Stimulated activated CD8-positive, alpha-beta memory T cell treated with anti-CD3 and anti-CD28 coated beads, Interleukin-7, amount 100 ng/mL, for 48 hours (primary cell): ENCODE data around the gene AMDHD1.
"Not testable (repeated sequence)": the region's sequence is repeated elsewhere in the genome, so short reads cannot be mapped to it uniquely, and the experiment has no call there.

ENCODE experiments used
- DNase-seq, 2 donors: peaks; one replicate each; pipeline ENCODE4 v3.0.0-alpha.2; 2020; ENCODE audit warnings: low read depth in 1 of 2; ENCODE audit errors: extremely low read depth in 1 of 2

AMDHD1 gene

DNA sequence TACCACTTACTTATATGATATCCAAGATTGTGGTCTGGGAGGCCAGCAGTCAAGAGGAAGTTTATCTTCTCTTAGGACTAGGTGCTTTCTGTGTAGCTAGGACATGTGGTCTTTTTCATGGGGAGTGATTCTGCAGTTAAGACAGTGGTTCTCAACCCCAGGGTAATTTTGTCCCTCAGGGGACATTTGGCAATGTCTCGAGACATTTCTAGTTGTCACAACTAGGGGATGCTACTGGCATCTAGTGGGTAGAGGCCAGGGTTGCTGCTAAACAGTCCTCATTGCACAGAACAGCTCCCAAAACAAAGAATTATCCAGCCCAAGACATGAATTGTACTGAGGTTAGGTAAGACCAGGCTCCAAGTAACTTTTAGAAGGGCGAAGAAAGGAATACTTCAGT lies 20.0 kb downstream of the AMDHD1 start:
- no peak for DNase-seq

DNA sequence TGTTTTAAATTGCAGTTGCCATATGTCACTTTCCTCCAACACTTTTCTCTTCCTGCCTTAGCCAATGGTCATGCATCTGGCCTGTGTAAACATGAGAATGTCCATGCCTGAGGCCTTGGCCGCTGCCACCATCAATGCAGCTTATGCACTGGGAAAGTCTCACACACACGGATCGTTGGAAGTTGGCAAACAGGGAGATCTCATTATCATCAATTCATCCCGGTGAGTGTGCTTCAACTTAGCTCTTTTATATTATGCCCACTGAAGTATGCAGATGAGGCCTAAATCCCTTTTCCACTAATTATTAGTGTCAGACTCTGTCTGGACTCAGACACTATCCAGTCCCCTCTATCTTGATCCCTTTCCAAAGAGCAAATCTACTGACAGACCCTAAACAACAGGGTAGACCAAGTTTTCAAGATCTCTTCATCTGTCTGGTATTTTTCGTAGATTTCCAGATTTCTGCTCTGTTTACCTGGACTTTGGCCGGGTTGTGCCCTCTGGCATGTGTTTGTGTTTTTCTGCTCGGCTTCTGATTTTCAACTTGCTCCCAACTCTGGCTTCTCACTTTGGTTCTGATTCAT lies 23.2 kb downstream of the AMDHD1 start:
- DNase-seq = no peak

DNA sequence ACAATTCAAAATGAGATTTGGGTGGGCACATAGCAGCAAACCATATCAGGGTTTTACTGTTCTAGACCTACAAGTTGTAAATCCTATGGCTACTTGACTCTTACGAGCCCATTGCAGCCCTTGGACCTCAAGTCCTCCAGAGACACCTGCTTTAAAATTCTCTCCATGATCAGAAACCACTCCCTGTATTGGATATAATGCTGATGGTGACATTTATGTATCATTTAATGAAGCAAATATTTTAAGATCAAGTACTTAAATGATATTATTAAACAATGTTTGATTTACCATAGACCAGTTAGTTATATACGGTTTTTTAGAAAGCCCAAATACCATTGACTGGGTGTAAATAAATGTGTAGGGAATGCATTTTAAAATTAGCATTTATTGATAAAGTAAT lies 24.2 kb downstream of the AMDHD1 start:
- DNase-seq = no peak

DNA sequence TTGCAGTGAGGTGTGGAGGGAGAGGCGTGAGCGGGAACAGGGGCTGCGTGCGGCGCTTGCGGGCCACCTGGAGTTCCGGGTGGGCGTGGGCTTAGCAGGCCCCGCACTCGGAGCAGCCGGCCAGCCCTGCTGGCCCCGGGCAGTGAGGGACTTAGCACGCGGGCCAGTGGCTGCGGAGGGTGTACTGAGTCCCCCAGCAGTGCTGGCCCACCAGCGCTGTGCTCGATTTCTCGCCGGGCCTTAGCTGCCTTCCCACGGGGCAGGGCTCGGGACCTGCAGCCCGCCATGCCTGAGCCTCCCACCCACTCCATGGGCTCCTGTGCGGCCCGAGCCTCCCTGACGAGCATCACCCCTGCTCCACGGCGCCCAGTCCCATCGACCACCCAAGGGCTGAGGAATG lies 26.0 kb downstream of the AMDHD1 start:
- not testable (repeated sequence) for DNase-seq

DNA sequence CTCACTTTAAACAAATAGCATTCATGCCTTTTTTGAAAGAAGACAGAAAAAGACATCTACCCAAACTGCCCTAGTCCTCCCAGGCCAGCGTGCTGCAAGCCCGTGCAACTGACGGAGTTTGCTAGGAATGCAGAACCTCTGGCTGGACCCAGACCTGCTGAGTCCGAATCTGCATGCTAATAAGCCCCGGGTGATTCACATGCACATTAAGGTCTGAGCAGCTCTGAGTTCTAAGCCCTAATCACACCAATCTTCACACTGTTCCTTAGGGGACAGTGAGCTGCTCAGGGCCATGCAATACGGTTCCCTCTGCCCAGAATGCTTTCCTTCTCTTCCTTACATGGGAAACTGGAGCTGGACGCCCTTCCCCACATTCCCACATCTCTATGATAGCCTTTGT lies 27.8 kb downstream of the AMDHD1 start:
- no peak for DNase-seq

DNA sequence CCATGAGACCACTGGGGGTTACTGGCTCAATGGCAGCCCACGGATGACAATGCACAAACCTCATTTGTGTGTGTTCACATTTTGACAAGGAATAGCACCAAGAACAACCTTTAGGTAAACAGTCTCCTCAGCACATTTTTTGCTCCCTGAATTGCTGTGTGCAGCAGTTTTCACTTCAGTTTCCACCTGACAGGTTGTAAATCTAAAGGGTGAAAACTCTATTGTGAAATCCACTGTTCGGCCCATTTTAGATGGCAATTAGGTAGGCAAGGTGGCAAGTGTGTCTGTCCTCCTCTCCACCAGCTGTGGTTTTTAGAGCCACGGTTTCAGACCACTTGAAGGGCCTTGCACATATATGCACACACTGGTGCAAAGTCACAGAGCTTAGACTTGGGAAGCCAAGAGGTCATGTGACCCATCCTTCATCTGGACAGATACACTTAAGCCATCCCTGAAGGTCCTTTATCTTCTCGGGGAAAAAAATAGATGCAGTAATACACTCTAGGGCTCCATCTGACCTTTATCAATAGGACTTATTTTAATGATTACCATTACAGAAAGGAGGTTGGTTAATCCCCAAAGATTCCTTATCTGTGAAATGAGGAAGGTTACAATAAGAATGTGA lies 29.8 kb downstream of the AMDHD1 start:
- DNase-seq = no peak

DNA sequence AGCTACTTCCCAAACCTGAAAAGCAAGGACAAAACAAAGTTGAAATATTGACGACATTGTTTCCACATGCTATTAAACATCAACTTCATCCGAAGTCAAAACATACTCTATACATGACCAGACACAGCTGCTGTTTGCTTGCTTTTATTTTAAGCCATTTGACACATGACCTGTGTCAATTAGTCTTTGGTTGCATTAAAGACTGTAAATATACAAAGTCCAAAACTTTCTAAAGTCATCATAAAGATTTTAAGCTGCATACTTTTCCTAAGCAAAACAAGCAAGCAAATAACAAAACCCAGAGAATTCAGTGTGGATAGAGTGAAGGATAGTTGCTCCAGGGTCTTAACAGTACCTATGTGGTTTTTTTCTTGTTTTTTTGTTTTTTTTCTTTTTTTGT lies 31.2 kb downstream of the AMDHD1 start:
- no peak for DNase-seq

DNA sequence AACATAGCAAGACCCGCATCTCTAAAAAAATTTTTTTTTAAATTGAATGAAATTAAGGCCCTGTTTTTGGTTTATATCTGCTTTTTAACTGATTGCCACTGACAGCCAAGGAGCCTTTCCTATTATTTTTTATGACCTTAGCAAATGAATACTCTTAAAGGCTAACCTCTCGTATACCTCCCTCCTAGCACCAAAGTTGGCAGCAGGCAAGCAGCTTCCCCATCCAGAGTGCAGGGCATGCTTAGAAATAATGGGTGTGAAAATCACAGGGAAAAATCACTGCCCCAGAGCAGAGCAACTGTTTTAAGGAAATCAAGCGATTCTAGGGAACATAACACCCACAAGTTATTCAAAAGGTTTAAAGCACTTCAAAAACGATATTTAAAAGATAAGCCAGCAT lies 32.4 kb downstream of the AMDHD1 start:
- DNase-seq = no peak

DNA sequence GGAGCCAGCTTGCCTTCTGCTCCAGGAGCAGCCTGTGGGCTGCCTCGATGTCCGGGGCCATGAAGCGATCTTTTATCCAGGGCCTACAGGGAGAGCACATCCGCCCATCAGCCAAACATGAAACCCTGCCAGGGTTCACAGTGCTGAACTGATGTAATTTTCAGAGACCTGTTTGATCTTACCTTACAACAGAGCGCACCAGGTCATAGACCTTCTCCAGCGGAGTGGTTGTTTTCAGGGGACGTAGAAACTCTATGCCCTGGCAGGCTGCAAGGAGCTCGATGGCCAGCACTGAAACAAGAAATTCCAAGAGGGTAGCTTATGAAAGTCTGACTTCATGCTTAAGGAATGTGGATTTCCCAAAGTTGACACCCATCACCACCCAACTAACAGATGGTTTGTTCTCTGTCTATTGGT lies 33.3 kb downstream of the AMDHD1 start:
- no peak for DNase-seq

DNA sequence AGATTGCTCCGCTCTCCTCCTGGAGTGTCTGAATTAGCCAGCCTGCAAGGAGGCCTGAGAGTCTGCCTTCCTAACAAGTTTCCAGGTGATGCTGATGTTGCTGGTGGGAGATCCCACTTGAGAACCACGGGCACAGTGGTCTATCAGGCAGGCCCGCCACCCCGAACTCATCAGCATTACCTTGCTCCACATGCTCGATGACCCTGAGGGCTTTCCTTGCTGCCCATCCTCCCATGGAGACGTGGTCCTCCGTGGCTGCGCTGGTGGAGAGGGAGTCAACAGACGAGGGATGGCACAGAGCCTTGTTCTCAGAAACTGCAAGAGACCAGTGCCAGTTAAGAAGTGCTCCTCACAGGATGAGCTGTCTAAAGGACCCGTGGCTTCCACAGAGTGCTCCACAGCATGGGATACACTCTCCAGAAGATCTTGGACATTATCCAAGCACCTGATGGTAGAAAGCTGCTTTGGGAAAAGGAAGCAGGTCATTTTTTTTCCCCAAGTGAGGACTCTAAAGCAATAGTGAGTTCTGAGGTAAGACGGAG lies 34.7 kb downstream of the AMDHD1 start:
- DNase-seq = no peak

DNA sequence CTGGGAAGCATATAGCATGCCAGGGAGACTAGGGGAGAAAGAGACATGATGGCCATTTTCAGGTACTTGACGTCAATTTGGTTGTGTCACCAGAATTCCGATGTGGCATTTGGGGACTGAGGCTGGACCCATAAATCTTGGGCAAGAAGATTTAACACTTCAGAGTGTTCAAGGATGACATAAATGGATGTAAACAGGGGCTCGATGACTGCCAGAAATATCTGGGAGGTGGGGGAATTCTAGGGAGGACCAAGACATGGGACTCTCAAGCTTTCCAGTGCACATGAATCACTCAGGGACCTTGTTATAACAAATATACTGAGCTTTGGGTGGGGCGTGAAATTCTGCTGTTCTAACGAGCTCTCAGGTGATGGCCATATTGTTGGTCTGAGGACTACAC lies 35.2 kb downstream of the AMDHD1 start:
- DNase-seq = no peak

DNA sequence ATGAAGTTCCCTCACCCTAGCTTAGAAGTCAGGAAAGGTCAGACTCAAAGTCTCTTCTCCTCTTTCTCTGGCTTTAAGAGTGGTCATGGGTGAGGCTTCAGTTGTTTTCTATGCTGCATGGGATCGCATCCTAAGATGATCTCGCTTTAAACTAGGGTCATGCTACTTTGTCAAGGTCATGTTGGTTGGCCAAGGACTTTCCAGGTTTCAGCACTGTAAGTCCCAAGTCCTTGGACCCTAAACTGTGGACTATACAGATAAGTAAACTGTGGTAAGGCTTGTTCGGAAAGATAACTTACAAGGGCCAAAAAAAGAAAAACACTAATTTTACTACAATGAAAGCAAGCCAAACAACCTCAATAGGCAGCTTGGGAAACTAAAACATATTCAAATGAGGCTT lies 35.6 kb downstream of the AMDHD1 start:
- DNase-seq = no peak

DNA sequence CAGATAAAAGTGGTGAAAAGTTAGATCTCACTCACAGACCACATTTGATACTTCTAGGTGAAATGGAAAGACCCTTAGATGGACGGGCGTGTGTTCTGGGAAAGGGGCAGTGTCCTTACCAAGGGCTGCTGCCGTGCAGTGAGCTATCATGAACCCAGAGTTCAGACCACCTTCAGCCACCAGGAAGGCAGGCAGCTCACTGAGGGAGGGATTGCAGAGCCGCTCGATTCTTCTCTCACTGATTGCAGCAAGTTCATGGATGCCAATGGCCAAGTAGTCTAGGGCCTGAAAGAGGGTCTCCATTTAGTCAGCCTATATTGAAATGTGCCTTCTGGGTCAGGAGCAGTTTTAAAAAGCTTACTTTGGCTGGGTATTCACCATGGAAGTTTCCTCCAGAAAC lies 37.3 kb downstream of the AMDHD1 start:
- no peak for DNase-seq

DNA sequence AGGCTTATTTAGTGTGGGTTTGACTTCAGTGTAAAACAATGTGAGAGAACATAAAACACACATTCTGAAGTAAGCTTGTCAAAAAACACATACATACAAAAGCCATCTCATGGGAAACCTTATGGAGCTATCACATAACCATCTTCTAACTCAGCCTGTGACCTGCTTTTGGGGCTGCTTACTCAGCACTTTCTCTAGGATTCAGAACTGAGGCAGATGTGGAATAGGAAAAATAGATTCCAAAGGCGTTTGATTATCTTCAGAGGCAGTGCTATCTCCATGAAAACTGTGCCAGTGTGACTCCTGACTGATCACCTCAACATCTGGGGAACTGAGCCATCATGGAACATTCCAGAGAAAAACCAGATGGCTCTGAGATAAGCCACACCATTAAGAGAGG lies 39.5 kb downstream of the AMDHD1 start:
- no peak for DNase-seq

DNA sequence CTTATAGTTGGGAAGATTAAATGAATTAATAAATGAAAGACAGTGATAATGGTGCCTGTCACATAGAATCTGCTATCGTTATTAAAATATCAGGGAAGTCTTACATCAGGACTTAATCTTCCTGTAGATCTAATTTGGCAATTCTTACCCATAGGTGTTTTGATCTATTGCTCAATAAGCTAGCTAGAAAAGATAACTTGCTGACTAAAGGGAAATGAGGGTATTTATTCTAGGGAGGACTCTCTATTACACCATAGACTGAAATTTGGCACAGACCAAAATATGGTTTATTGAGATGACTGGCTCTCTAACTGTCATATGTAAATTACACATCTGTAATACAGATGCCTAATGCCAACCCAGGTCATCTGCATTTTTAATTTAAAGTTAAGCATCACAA lies 41.6 kb downstream of the AMDHD1 start:
- no peak for DNase-seq

DNA sequence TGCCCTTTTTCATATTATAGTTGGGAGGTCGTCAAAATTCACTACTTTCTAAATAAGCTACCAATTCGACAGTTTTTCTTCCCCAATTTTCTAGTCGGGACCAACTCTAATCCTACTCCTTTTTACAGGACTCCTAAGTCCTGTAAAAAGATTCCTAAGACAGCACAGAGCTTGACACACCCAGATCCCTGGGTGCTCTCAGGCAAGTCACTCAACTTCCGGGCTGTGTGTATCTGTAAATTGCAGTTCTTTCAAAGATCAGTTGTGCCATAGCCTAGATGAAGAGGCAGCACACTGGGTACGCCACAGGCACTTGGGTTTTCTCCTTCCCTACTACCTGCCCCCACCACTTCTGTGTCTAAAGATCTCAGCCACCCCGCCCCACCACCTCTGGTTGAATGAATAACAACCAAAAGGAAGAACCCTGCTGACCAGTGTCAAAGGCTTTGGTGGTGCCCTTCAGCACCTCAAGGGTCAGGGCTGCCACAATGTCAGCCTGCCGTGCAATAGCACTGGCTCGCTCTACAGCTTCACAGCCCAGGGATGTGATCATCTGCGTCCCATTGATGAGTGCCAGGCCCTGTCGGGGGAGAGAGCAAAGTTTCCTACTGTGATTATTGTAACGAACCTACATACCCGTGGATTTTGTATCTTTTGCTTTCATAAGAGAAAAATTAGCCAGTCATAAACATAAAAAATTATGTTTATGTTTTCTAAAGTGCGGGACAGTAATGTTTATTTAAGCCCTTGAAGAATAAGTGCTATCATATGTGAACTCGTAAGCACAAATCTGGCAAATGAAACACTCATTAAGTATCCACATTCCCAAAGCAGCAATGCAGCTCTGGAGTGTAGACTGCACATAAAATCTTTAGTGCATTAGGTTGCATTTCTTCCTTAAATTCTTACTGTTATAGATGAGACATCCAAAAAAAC lies 43.8 kb downstream of the AMDHD1 start:
- no peak for DNase-seq

DNA sequence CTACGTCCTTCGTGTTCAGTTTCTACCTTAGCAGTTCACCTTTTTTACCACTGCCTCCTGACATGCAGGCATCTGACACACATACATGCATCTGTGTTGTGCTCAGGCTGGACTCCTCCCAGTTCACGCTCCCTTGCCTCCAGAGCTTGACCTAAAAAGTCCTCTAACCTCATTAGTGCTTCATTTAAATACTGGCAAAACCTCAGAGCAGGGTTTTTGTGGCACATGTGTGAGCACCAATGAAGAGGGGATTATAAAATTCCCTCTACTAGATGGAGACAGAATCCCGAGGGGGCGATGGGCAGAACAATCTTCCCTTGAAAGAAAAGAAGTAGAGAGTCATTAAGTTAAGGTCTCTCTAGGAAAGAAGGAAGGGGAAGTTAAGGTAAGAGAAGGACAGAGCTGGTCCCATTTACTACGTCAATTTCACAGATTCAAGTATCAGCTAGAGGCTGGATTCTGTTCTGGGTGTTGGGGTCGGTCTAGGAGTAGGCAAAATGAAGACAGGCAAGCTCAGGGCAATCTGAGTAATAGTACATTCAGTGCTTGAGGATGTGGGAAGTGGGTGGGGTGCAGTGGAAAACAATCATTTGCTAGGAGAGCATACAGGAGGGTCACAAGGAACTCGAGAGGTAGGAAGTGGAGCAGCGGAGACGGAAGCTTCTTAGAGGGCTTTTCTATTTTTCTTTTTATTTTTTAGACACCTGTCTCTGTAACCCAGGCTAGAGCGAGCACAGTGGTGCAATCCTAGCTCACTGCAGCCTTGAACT lies 45.6 kb downstream of the AMDHD1 start:
- DNase-seq = no peak

DNA sequence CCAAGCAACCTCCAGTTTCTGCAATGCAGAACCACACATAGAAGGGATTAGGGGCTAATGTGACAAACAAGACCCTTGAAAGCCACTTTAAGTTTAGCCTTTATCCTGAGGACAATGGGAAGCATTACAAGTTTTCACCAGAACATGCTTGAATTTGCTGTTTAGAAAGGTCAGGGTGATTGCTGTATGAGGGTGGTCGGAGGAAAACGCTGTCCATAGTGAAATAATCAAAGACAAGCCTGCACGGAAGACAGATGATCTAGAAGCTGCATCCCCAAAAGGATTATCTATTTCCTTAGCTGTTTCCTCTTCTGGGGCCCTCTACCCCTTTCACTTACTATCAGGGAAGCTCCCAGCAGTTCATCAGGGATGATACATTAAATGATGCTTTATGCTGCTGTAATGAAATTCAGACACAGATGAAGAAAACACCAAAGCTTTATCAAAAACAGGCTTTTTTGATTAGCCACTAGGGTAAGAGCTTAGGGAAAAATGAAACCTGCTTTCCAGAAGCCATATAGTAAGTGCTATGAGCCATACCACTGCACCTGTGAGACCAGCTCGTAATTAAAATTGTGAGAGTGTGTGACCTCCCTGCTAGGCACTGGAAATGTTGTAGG lies 46.5 kb downstream of the AMDHD1 start:
- no peak for DNase-seq

DNA sequence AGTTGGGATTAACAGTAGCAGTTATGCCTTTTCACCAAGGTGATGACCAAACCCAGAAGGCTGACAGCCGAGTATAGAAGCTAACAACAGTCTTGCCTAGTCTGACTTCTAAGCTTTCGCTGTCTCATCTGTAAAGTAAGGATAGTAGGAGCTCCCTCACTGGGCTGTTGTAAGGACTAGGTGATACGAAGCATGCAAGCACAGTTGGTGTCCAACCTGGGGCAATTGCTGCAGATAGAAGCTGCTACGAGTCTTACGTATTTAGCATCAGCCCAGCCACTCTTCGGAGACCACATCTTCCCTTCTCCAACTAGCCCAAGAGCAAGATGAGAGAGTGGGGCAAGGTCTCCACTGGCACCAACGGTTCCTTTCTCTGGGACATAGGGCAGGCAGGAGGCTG lies 47.0 kb downstream of the AMDHD1 start:
- DNase-seq = no peak

DNA sequence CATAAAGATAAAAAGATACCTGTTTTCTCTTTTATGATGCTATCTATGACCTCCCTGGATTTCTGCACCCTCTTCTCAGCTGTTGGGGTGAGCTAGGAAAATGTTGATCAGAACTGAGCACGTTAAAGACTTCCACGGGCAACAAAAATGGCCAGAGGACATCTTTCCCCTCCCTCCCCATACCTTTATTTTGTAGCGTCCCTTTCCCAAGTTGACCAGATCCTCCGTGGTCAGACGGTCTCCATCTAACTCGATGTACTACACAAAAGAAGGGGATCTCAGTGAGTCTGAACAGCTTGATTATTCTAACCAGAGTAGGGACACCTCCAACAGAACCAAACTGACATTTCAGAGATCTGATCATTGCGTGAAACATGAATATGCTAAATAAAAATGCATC lies 50.8 kb downstream of the AMDHD1 start:
- no peak for DNase-seq

DNA sequence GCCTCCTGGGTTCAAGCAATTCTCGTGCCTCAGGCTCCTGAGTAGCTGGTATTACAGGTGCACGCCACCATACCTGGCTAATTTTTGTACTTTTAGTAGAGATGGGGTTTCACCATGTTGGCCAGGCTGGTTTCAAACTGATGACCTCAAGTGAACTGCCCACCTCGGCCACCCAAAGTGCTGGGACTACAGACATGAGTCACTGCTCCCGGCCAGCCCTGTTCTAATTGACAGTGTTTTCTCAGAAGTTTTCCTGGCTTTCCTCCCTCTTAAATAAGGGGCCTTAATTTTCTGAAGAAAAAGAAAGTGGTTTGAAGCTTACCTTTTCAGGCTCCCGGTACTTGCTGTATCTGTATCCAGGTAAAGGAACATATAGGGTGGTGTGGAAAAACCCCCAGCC lies 51.3 kb downstream of the AMDHD1 start:
- DNase-seq = no peak
